ENCODE results near the gene EIF2D.

EIF2D gene

DNA sequence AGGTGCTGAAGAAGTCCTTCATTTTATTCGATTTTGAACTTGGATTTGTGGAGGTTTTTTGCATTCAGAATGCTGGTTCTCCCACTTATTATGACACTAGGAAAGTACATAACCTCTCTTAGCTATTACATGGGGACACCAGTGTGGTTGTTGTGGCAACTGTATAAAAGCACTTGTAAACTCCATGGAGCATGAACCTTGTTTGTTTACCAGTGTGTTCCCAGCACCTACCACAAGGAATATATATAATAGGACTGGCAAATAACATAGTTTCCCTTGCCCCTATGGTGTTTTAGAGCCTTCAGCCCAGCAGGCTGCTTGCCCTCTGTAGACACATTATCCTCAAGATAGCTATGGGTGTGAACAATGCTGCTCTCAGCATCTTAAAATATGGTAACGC is 61.8 kb downstream of the EIF2D start:
- H3K36me3 ChIP-seq (ENCODE audit: low read length), result no peaks in the 10 kb centered on the region
- TF ChIP-seq, protein P1, sequence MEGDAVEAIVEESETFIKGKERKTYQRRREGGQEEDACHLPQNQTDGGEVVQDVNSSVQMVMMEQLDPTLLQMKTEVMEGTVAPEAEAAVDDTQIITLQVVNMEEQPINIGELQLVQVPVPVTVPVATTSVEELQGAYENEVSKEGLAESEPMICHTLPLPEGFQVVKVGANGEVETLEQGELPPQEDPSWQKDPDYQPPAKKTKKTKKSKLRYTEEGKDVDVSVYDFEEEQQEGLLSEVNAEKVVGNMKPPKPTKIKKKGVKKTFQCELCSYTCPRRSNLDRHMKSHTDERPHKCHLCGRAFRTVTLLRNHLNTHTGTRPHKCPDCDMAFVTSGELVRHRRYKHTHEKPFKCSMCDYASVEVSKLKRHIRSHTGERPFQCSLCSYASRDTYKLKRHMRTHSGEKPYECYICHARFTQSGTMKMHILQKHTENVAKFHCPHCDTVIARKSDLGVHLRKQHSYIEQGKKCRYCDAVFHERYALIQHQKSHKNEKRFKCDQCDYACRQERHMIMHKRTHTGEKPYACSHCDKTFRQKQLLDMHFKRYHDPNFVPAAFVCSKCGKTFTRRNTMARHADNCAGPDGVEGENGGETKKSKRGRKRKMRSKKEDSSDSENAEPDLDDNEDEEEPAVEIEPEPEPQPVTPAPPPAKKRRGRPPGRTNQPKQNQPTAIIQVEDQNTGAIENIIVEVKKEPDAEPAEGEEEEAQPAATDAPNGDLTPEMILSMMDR (IDR thresholded peaks at IDR 0.05; ENCODE audit: insufficient read depth, low read length, poor library complexity, severe bottlenecking), result no peak
- no peak for TF ChIP-seq EZH2phosphoT487 (conservative IDR thresholded peaks at IDR 0.05; ENCODE audit: low read length)
- H3K9me3 ChIP-seq (ENCODE audit: insufficient read depth, low read length), result no peaks in the 10 kb centered on the region
- no peaks in the 10 kb centered on the region for H3K9me2 ChIP-seq (replicated peaks; ENCODE audit: insufficient read depth, low read length)
- no peaks in the 10 kb centered on the region for H4K20me1 ChIP-seq (ENCODE audit: low read depth, low read length)
- no peak overlapping the region for H3K9ac ChIP-seq (ENCODE audit: low read length)
- no peak overlapping the region for H3K4me2 ChIP-seq (ENCODE audit: low read depth, low read length, poor library complexity, severe bottlenecking)
- 0 out of 2 replicates have a peak, but pooled peaks cover 4% of the 10 kb centered on the region for H3F3A ChIP-seq (ENCODE audit: insufficient read depth)
- H3K27ac ChIP-seq (ENCODE audit: low read depth, low read length), result no peak overlapping the region
- no peak overlapping the region for H2AFZ ChIP-seq (ENCODE audit: low read depth, low read length, severe bottlenecking)
- H3K27me3 ChIP-seq (ENCODE audit: low read length), result no peaks in the 10 kb centered on the region
- no peaks in the 10 kb centered on the region for H3K79me2 ChIP-seq (ENCODE audit: insufficient read depth, low read length)
- no peak overlapping the region for H3K4me3 ChIP-seq (ENCODE audit: insufficient read depth, low read length, poor library complexity, severe bottlenecking)

GRCh38 chr1:206547104-206547503 is 65.2 kb downstream of the EIF2D start:
- no peak overlapping the region for H3K27ac ChIP-seq (ENCODE audit: low read depth, low read length)
- no peak overlapping the region for H2AFZ ChIP-seq (ENCODE audit: low read depth, low read length, severe bottlenecking)
- no peak for TF ChIP-seq EZH2phosphoT487 (conservative IDR thresholded peaks at IDR 0.05; ENCODE audit: low read length)
- TF ChIP-seq, protein P1 (IDR thresholded peaks at IDR 0.05; ENCODE audit: insufficient read depth, low read length, poor library complexity, severe bottlenecking), result no peak
- no peaks in the 10 kb centered on the region for H3F3A ChIP-seq (ENCODE audit: insufficient read depth)
- H3K9me3 ChIP-seq (ENCODE audit: insufficient read depth, low read length), result no peaks in the 10 kb centered on the region
- no peak overlapping the region for H3K4me3 ChIP-seq (ENCODE audit: insufficient read depth, low read length, poor library complexity, severe bottlenecking)
- no peaks in the 10 kb centered on the region for H3K36me3 ChIP-seq (ENCODE audit: low read length)
- no peak overlapping the region for H3K4me2 ChIP-seq (ENCODE audit: low read depth, low read length, poor library complexity, severe bottlenecking)
- no peaks in the 10 kb centered on the region for H3K9me2 ChIP-seq (replicated peaks; ENCODE audit: insufficient read depth, low read length)
- no peaks in the 10 kb centered on the region for H4K20me1 ChIP-seq (ENCODE audit: low read depth, low read length)
- no peaks in the 10 kb centered on the region for H3K27me3 ChIP-seq (ENCODE audit: low read length)
- H3K79me2 ChIP-seq (ENCODE audit: insufficient read depth, low read length), result no peaks in the 10 kb centered on the region
- H3K9ac ChIP-seq (ENCODE audit: low read length), result no peak overlapping the region

DNA sequence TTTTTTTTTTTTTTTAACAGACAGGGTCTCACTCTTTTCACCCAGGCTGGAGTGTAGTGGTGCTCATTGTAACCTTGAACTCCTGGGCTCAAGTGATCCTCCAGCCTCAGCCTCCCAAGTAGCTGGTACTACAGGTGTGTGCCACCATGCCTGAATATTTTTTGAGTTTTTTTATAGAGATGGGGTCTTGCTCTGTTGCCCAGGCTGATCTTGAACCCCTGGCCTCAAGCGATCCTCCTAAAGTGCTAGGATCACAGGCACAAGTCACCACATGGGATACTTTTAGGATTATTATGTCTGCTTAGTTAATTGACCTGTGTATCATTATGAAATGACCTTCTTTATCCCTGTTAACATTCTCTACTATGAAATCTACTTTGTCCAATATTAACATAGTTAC is 66.9 kb downstream of the EIF2D start:
- TF ChIP-seq, protein P1 (IDR thresholded peaks at IDR 0.05; ENCODE audit: insufficient read depth, low read length, poor library complexity, severe bottlenecking), result no peak
- no peak for TF ChIP-seq EZH2phosphoT487 (conservative IDR thresholded peaks at IDR 0.05; ENCODE audit: low read length)
- no peaks in the 10 kb centered on the region for H3K9me3 ChIP-seq (ENCODE audit: insufficient read depth, low read length)
- H4K20me1 ChIP-seq (ENCODE audit: low read depth, low read length), result no peaks in the 10 kb centered on the region
- H3F3A ChIP-seq (ENCODE audit: insufficient read depth), result no peaks in the 10 kb centered on the region
- H3K27ac ChIP-seq (ENCODE audit: low read depth, low read length), result no peak overlapping the region
- no peaks in the 10 kb centered on the region for H3K9me2 ChIP-seq (replicated peaks; ENCODE audit: insufficient read depth, low read length)
- H3K4me2 ChIP-seq (ENCODE audit: low read depth, low read length, poor library complexity, severe bottlenecking), result no peak overlapping the region
- no peaks in the 10 kb centered on the region for H3K79me2 ChIP-seq (ENCODE audit: insufficient read depth, low read length)
- H3K9ac ChIP-seq (ENCODE audit: low read length), result no peak overlapping the region
- H3K36me3 ChIP-seq (ENCODE audit: low read length), result no peaks in the 10 kb centered on the region
- no peak overlapping the region for H3K4me3 ChIP-seq (ENCODE audit: insufficient read depth, low read length, poor library complexity, severe bottlenecking)
- no peaks in the 10 kb centered on the region for H3K27me3 ChIP-seq (ENCODE audit: low read length)
- no peak overlapping the region for H2AFZ ChIP-seq (ENCODE audit: low read depth, low read length, severe bottlenecking)

Measured in SU-DHL-6 (cell line).